ENCODE data around the gene GALNT10. TPM values are rescaled to one million over a fixed set of nuclear protein-coding genes. Genes with fewer than 3 reads are reported as not detected.

The GALNT10 gene
- total RNA-seq, 2 donors from 2014 or later = 30.2 to 43.4 TPM

DNA sequence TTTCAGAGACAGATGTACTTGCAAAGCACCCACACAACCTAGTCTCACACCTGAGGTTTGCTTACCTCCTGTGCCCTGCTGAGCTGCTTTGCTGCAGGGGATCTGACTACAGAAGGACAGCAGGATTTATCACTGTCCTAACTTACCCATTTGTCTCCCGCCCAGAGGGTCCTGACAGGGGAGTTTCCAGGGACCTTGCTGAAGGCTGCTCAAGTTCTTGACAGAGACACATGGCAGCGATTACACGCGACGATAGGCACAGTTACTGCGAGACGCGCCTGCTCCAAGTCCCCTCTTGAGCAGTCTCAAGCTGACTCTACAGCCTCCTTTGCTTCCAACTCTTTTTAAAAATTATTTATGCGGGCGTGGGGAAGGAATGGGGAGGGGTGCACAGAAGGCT lies 24.6 kb upstream of the GALNT10 start:
- WGBS, 2 experiments (ENCODE audit: insufficient coverage in 1 of 2, insufficient read length in 1 of 2) = 33 to 43% methylated on average over 8 to 10 of the region's 10 CpGs
- Mint-ChIP-seq H3K36me3 (ENCODE audit: low read depth) (no peaks in the 10 kb centered on the region), H3K27ac (peak overlapping the region; percentile 76), H3K27me3 (ENCODE audit: insufficient read depth) (peaks cover 10% of the 10 kb centered on the region), H3K4me1 (peaks cover 67% of the 10 kb centered on the region), H3K4me3 (peak overlapping the region; percentile 34), H3K9me3 (no peaks in the 10 kb centered on the region)
- Histone ChIP-seq H3K4me3 (ENCODE audit: low read length) (no peak overlapping the region), H3K4me1 (ENCODE audit: control insufficient read depth, insufficient read depth, low read length) (peaks cover 28% of the 10 kb centered on the region), H3K27ac (ENCODE audit: low read depth, low read length) (no peak overlapping the region), H3K9ac (ENCODE audit: extremely low read depth, low read length, poor library complexity, severe bottlenecking) (no peak overlapping the region), H3K36me3 (ENCODE audit: control insufficient read depth, insufficient read depth, low read length) (no peaks in the 10 kb centered on the region), H3K27me3 (ENCODE audit: control insufficient read depth, insufficient read depth, low read length, poor library complexity, severe bottlenecking) (no peaks in the 10 kb centered on the region), H3K9me3 (ENCODE audit: control insufficient read depth, low read length) (no peaks in the 10 kb centered on the region)
- TF ChIP-seq, protein P1, sequence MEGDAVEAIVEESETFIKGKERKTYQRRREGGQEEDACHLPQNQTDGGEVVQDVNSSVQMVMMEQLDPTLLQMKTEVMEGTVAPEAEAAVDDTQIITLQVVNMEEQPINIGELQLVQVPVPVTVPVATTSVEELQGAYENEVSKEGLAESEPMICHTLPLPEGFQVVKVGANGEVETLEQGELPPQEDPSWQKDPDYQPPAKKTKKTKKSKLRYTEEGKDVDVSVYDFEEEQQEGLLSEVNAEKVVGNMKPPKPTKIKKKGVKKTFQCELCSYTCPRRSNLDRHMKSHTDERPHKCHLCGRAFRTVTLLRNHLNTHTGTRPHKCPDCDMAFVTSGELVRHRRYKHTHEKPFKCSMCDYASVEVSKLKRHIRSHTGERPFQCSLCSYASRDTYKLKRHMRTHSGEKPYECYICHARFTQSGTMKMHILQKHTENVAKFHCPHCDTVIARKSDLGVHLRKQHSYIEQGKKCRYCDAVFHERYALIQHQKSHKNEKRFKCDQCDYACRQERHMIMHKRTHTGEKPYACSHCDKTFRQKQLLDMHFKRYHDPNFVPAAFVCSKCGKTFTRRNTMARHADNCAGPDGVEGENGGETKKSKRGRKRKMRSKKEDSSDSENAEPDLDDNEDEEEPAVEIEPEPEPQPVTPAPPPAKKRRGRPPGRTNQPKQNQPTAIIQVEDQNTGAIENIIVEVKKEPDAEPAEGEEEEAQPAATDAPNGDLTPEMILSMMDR (conservative IDR thresholded peaks at IDR 0.05) = no peak
- peak; percentile 94 for DNase-seq

DNA sequence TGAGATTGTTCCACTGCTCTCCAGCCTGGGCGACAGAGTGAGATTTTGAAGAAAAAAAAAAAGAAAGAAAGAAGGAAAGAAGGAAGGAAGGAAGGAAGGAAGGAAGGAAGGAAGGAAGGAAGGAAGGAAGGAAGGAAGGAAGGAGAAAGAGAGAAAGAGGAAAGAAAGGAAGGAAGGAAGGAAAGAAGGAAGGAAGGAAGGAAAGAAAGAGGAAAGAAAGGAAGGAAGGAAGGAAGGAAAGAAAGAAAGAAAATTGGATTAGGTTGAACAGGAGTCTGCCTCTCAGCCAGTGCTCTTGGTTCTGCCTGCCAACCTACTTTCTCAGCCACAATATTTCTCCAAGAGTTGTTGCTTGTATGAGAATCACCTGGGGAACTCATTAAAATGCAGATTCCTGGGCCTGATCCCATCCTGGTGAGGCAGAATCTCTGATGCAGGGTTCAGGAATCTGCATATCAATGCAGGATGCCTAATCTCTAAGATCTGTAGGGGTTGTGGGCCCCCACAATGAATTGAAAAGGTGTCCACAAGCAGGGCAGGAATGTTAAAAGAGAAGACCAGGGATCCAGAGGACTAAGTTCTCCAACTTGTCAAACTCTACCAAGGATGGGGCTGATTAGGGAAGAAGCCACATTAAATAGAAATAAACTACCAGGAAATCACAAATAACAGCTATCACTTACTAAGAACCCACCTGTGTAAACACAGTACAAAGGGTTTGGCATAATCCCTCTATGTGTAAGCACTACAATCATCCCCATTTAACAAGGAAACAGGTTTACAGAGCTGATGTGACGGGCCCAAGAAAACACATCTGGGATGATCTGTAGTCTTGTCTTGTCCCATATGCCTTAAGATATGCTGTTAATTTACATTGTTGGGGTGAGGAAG lies 23.4 kb upstream of the GALNT10 start:
- H3K27me3 Mint-ChIP-seq (ENCODE audit: insufficient read depth) = peaks cover 5% of the 10 kb centered on the region
- H3K9ac ChIP-seq (ENCODE audit: extremely low read depth, low read length, poor library complexity, severe bottlenecking) = no peak overlapping the region
- no peak overlapping the region for H3K4me3 ChIP-seq (ENCODE audit: low read length)
- no peaks in the 10 kb centered on the region for H3K27me3 ChIP-seq (ENCODE audit: control insufficient read depth, insufficient read depth, low read length, poor library complexity, severe bottlenecking)
- no peak overlapping the region for H3K4me3 Mint-ChIP-seq
- H3K36me3 Mint-ChIP-seq (ENCODE audit: low read depth) = no peaks in the 10 kb centered on the region
- H3K27ac ChIP-seq (ENCODE audit: low read depth, low read length) = no peak overlapping the region
- H3K4me1 ChIP-seq (ENCODE audit: control insufficient read depth, insufficient read depth, low read length) = peaks cover 28% of the 10 kb centered on the region
- peak; percentile 80 for DNase-seq
- H3K36me3 ChIP-seq (ENCODE audit: control insufficient read depth, insufficient read depth, low read length) = no peaks in the 10 kb centered on the region
- H3K27ac Mint-ChIP-seq = peak overlapping the region; percentile 86
- H3K4me1 Mint-ChIP-seq = peaks cover 67% of the 10 kb centered on the region
- no peaks in the 10 kb centered on the region for H3K9me3 Mint-ChIP-seq
- H3K9me3 ChIP-seq (ENCODE audit: control insufficient read depth, low read length) = no peaks in the 10 kb centered on the region
- WGBS, 2 experiments (ENCODE audit: insufficient coverage in 1 of 2, insufficient read length in 1 of 2) = 29 to 40% methylated on average over 1 to 2 of the region's 2 CpGs
- TF ChIP-seq, protein P1 (conservative IDR thresholded peaks at IDR 0.05) = no peak

DNA sequence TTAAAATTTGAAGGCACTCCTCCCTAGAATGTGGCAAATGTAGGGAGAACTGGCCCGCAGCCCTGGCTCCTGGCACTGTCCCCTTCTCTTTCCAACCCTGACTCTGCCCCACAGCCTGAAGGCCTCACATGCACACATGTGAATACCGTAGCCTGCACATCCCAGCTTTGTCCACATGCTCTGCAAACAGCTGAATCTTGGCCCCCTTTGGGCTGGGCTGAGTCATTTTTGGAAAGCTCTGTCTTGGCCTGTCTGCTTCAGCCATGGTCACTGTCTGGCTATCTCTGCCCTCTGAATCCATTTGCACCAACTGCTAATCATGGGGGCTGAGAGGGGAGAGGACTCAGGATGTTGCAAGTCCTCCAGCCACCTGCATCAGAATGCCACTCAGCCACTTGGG lies 22.1 kb upstream of the GALNT10 start:
- TF ChIP-seq, protein P1 (conservative IDR thresholded peaks at IDR 0.05) = peak; percentile 15

More for the DNA sequence above, 22.1 kb upstream of the GALNT10 start:
- Mint-ChIP-seq H3K27ac (peak overlapping the region; percentile 86), H3K4me3 (no peak overlapping the region), H3K4me1 (peaks cover 58% of the 10 kb centered on the region), H3K9me3 (no peaks in the 10 kb centered on the region), H3K36me3 (ENCODE audit: low read depth) (no peaks in the 10 kb centered on the region), H3K27me3 (ENCODE audit: insufficient read depth) (peaks cover 12% of the 10 kb centered on the region)
- peaks cover 23% of the 10 kb centered on the region for H3K4me1 ChIP-seq (ENCODE audit: control insufficient read depth, insufficient read depth, low read length)
- H3K27ac ChIP-seq (ENCODE audit: low read depth, low read length) = no peak overlapping the region
- no peak overlapping the region for H3K4me3 ChIP-seq (ENCODE audit: low read length)
- no peak for DNase-seq
- H3K27me3 ChIP-seq (ENCODE audit: control insufficient read depth, insufficient read depth, low read length, poor library complexity, severe bottlenecking) = no peaks in the 10 kb centered on the region
- 91 to 94% methylated on average over 2 of the region's 2 CpGs for WGBS, 2 experiments (ENCODE audit: insufficient coverage in 1 of 2, insufficient read length in 1 of 2)
- no peaks in the 10 kb centered on the region for H3K9me3 ChIP-seq (ENCODE audit: control insufficient read depth, low read length)
- H3K36me3 ChIP-seq (ENCODE audit: control insufficient read depth, insufficient read depth, low read length) = no peaks in the 10 kb centered on the region
- no peak overlapping the region for H3K9ac ChIP-seq (ENCODE audit: extremely low read depth, low read length, poor library complexity, severe bottlenecking)

All from endodermal cell (in vitro differentiated cells).